Measurements from ENCODE around the gene SDR42E1.

- TF ChIP-seq FOXJ3 (CRISPR knock-in tag; IDR thresholded peaks at IDR 0.05; ENCODE audit: borderline replicate concordance) (no peak), POLR2AphosphoS5 (IDR thresholded peaks at IDR 0.05; ENCODE audit: low read depth, low read length) (no peak), RFX5 (IDR thresholded peaks at IDR 0.05; ENCODE audit: low read depth, low read length) (no peak), EP300 (IDR thresholded peaks at IDR 0.05; ENCODE audit: low read depth in 2 of 2, low read length in 2 of 2) (no peak), EP300 (CRISPR knock-in tag; IDR thresholded peaks at IDR 0.05; ENCODE audit: borderline replicate concordance) (no peak), ARID4A (CRISPR knock-in tag; IDR thresholded peaks at IDR 0.05; ENCODE audit: borderline replicate concordance) (no peak), NFE2L1 (CRISPR knock-in tag; IDR thresholded peaks at IDR 0.05; ENCODE audit: borderline replicate concordance) (no peak), ZFP91 (CRISPR knock-in tag; IDR thresholded peaks at IDR 0.05; ENCODE audit: borderline replicate concordance) (no peak), GMEB2 (CRISPR knock-in tag; IDR thresholded peaks at IDR 0.05; ENCODE audit: low read depth) (no peak), JUN (CRISPR knock-in tag; IDR thresholded peaks at IDR 0.05) (no peak), TFAP4 (IDR thresholded peaks at IDR 0.05; ENCODE audit: borderline replicate concordance, low read depth) (no peak), SRF (IDR thresholded peaks at IDR 0.05; ENCODE audit: low read depth, low read length) (no peak)
Measured at GRCh38 chr16:81987121-81987520, 24.1 kb downstream of the SDR42E1 start.
